SK-N-MC (cell line): ENCODE data around the gene PTPRN2.

Source experiments
- DNase-seq: peaks from one replicate; pipeline ENCODE4 v3.0.0-alpha.2; 2011; ENCODE audit warnings: low read depth, low spot score
- H3K27ac ChIP-seq: fragments of 200-600 bp; sonication (generic); 2 replicates; pipeline ENCODE4 v1.5.1; 2016; ENCODE audit warnings: mixed run types
- H3K36me3 ChIP-seq: fragments of 200-600 bp; sonication (generic); 2 replicates; pipeline ENCODE4 v1.6.1; 2017; ENCODE audit warnings: antibody characterized with exemption, low read length, mixed read lengths; ENCODE audit not compliant: insufficient read depth
- H3K4me3 ChIP-seq: fragments of 200-600 bp; sonication (generic); 2 replicates; pipeline ENCODE4 v1.5.1; 2016
- H3K9ac ChIP-seq: fragments of 200-600 bp; sonication (generic); 2 replicates; pipeline ENCODE4 v1.8.0; 2017; ENCODE audit warnings: mixed run types, mixed read lengths; ENCODE audit not compliant: insufficient read length
- H3K9me3 ChIP-seq: fragments of 200-600 bp; sonication (generic); 2 replicates; pipeline ENCODE4 v1.6.1; 2017; ENCODE audit warnings: low read depth, mild to moderate bottlenecking, antibody characterized with exemption, low read length, moderate library complexity, mixed read lengths
- EZH2 ChIP-seq: fragments of 200-600 bp; sonication (generic); IDR thresholded peaks from one replicate; pipeline ENCODE4 v1.6.1; 2017; ENCODE audit warnings: antibody characterized with exemption
- FOXP2 ChIP-seq: optimal IDR thresholded peaks from 2 replicates; pipeline ENCODE3; 2011; ENCODE audit warnings: mild to moderate bottlenecking, moderate library complexity; ENCODE audit not compliant: insufficient read depth; ENCODE audit errors: extremely low read length, control extremely low read depth
- POLR2AphosphoS5 ChIP-seq: IDR thresholded peaks from 2 replicates; pipeline ENCODE4 v1.6.1; 2012; ENCODE audit warnings: mild to moderate bottlenecking, low read depth, low read length, borderline replicate concordance

Gene PTPRN2

GRCh38 chr7:157752832-157753291 is 834.8 kb downstream of the PTPRN2 start:
- H3K36me3 ChIP-seq: no peaks in the 10 kb centered on the region
- H3K4me3 ChIP-seq: no peak overlapping the region
- H3K27ac ChIP-seq: no peak overlapping the region
- no peaks in the 10 kb centered on the region for H3K9me3 ChIP-seq
- no peak overlapping the region for H3K9ac ChIP-seq
- DNase-seq: no peak
- TF ChIP-seq FOXP2 (no peak), EZH2 (no peak)

- no peaks in the 10 kb centered on the region for H3K36me3 ChIP-seq
- no peaks in the 10 kb centered on the region for H3K9me3 ChIP-seq
- no peak overlapping the region for H3K27ac ChIP-seq
- H3K9ac ChIP-seq: no peak overlapping the region
- DNase-seq: no peak
- TF ChIP-seq POLR2AphosphoS5 (no peak), FOXP2 (no peak), EZH2 (no peak)
- no peak overlapping the region for H3K4me3 ChIP-seq
Measured at GRCh38 chr7:157751951-157752673, 835.5 kb downstream of the PTPRN2 start.

GRCh38 chr7:157751406-157751805 is 836.2 kb downstream of the PTPRN2 start:
- no peaks in the 10 kb centered on the region for H3K36me3 ChIP-seq
- no peaks in the 10 kb centered on the region for H3K9me3 ChIP-seq
- H3K4me3 ChIP-seq: no peak overlapping the region
- no peak for DNase-seq
- no peak overlapping the region for H3K9ac ChIP-seq
- no peak for TF ChIP-seq EZH2
- TF ChIP-seq FOXP2: no peak
- TF ChIP-seq POLR2AphosphoS5: no peak
- H3K27ac ChIP-seq: no peak overlapping the region

GRCh38 chr7:157750291-157750690 is 837.3 kb downstream of the PTPRN2 start:
- DNase-seq: no peak
- H3K4me3 ChIP-seq: no peak overlapping the region
- H3K27ac ChIP-seq: no peak overlapping the region
- no peak overlapping the region for H3K9ac ChIP-seq
- H3K36me3 ChIP-seq: no peaks in the 10 kb centered on the region
- TF ChIP-seq FOXP2: no peak
- TF ChIP-seq POLR2AphosphoS5: no peak
- no peak for TF ChIP-seq EZH2
- H3K9me3 ChIP-seq: no peaks in the 10 kb centered on the region

GRCh38 chr7:157745721-157746709 is 841.6 kb downstream of the PTPRN2 start:
- Histone ChIP-seq H3K27ac (no peak overlapping the region), H3K9ac (no peak overlapping the region), H3K36me3 (no peaks in the 10 kb centered on the region), H3K4me3 (no peak overlapping the region), H3K9me3 (no peaks in the 10 kb centered on the region)
- no peak for DNase-seq
- TF ChIP-seq FOXP2 (no peak), POLR2AphosphoS5 (no peak), EZH2 (no peak)

GRCh38 chr7:157744786-157745601 is 842.6 kb downstream of the PTPRN2 start:
- no peak for TF ChIP-seq POLR2AphosphoS5
- no peak for TF ChIP-seq EZH2
- no peak for TF ChIP-seq FOXP2
- Histone ChIP-seq H3K27ac (no peak overlapping the region), H3K9me3 (no peaks in the 10 kb centered on the region), H3K9ac (no peak overlapping the region), H3K4me3 (no peak overlapping the region), H3K36me3 (no peaks in the 10 kb centered on the region)
- DNase-seq: no peak

- H3K27ac ChIP-seq: no peak overlapping the region
- no peaks in the 10 kb centered on the region for H3K36me3 ChIP-seq
- H3K4me3 ChIP-seq: no peak overlapping the region
- no peaks in the 10 kb centered on the region for H3K9me3 ChIP-seq
- no peak for DNase-seq
- H3K9ac ChIP-seq: no peak overlapping the region
- TF ChIP-seq POLR2AphosphoS5 (no peak), FOXP2 (no peak), EZH2 (no peak)
Measured at GRCh38 chr7:157743781-157744525, 843.7 kb downstream of the PTPRN2 start.
